ENCODE measurements around the gene PARP4.

DNA sequence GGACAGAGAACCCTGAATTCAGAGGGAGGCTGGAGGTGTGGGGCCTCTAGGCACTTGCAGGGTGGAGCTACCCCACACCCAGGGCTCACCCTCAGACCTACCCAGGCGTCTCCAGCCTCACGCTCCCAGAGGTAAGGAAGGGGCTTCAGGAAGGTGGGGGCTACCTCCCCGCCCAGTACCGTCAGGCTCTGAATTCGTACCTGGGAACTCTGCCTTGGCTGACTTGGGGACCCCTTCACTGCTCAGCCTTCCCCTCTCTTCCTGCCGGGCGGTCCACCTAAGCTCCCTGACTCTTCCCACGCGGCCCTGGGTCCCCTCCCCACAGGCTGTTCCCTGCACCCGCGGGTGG lies 28.5 kb upstream of the PARP4 start:
- TF ChIP-seq EZH2phosphoT487 (IDR thresholded peaks at IDR 0.05; ENCODE audit: borderline replicate concordance, low read depth, low read length): no peak
- TF ChIP-seq, protein P1, sequence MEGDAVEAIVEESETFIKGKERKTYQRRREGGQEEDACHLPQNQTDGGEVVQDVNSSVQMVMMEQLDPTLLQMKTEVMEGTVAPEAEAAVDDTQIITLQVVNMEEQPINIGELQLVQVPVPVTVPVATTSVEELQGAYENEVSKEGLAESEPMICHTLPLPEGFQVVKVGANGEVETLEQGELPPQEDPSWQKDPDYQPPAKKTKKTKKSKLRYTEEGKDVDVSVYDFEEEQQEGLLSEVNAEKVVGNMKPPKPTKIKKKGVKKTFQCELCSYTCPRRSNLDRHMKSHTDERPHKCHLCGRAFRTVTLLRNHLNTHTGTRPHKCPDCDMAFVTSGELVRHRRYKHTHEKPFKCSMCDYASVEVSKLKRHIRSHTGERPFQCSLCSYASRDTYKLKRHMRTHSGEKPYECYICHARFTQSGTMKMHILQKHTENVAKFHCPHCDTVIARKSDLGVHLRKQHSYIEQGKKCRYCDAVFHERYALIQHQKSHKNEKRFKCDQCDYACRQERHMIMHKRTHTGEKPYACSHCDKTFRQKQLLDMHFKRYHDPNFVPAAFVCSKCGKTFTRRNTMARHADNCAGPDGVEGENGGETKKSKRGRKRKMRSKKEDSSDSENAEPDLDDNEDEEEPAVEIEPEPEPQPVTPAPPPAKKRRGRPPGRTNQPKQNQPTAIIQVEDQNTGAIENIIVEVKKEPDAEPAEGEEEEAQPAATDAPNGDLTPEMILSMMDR (conservative IDR thresholded peaks at IDR 0.05; ENCODE audit: low read length): no peak

Data from OCI-LY7 (cell line).